Stimulated activated CD4-positive, alpha-beta T cell treated with anti-CD3 and anti-CD28 coated beads, Interleukin-1b, Interleukin-23, amount 100 ng/mL, for 24 hours (primary cell): ENCODE data around the gene ZNF225.
"Not testable (repeated sequence)": the region's sequence is repeated elsewhere in the genome, so short reads cannot be mapped to it uniquely, and the experiment has no call there.

Experiments
- DNase-seq, 4 experiments: peaks; one replicate each; pipeline ENCODE4 v3.0.0-alpha.2; 2020; ENCODE audit warnings: low read depth in 4 of 4, low spot score in 1 of 4

ZNF225 gene

GRCh38 chr19:44156475-44156874, 43.3 kb downstream of the ZNF225 start:
- DNase-seq: no peak

- DNase-seq: no peak
Observed at GRCh38 chr19:44163789-44164188, 50.6 kb downstream of the ZNF225 start.

GRCh38 chr19:44164327-44164672, 51.1 kb downstream of the ZNF225 start:
- DNase-seq: no peak

GRCh38 chr19:44164673-44165512, 51.7 kb downstream of the ZNF225 start, which contains the start of gene ZNF226:
Gene ZNF226 (plus strand): TSS chr19:44165100. CDS start chr19:44170081, 4,981 bp downstream.
- DNase-seq: peak; percentile 42 to 68 (median 56)

DNA sequence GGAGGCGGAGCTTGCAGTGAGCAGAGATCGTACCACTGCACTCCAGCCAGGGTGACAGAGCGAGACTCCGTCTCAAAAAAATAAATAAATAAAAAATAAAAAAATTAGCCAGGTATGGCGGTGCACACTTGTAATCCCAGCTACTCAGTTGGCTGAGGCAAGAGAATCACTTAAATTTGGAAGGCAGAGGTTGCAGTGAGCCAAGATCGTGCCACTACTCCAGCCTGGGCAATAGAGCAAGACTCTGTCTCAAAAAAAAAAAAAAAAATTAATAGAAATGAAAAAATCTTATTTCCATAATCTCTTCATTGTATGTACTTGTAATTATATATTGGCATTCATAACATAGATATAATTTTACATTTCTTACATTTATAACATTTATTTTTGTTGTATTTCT, 57.5 kb downstream of the ZNF225 start:
- DNase-seq: not testable (repeated sequence)

GRCh38 chr19:44176590-44176989, 63.4 kb downstream of the ZNF225 start:
- no peak for DNase-seq

- no peak for DNase-seq
Observed at GRCh38 chr19:44180968-44181367, 67.8 kb downstream of the ZNF225 start.

DNA sequence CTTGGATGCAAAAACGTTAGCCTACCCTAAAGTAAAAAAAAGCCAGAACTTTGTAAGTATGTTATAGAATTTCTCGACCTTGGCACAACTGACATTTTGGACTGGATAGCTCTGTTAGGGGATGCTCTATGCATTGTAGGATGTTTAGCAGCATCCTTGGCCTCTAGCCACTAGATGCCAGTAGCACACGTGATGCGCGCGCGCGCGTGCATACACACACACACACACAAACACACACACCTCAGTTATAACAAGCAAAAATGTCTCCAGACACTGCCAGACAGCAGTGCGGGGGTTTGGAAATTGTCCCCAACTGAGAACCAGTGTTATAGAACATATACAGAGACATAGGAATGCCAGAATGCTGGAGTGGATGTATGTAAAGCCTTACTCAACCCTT, 68.9 kb downstream of the ZNF225 start:
- no peak for DNase-seq
